Measurements from ENCODE around the gene RPS15.

- TF ChIP-seq, protein P1, sequence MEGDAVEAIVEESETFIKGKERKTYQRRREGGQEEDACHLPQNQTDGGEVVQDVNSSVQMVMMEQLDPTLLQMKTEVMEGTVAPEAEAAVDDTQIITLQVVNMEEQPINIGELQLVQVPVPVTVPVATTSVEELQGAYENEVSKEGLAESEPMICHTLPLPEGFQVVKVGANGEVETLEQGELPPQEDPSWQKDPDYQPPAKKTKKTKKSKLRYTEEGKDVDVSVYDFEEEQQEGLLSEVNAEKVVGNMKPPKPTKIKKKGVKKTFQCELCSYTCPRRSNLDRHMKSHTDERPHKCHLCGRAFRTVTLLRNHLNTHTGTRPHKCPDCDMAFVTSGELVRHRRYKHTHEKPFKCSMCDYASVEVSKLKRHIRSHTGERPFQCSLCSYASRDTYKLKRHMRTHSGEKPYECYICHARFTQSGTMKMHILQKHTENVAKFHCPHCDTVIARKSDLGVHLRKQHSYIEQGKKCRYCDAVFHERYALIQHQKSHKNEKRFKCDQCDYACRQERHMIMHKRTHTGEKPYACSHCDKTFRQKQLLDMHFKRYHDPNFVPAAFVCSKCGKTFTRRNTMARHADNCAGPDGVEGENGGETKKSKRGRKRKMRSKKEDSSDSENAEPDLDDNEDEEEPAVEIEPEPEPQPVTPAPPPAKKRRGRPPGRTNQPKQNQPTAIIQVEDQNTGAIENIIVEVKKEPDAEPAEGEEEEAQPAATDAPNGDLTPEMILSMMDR (IDR thresholded peaks at IDR 0.05): no peak
- no peak for TF ChIP-seq POLR2A (IDR thresholded peaks at IDR 0.05; ENCODE audit: low read depth)
Observed at GRCh38 chr19:1459479-1459878, 21.3 kb downstream of the RPS15 start.

All from esophagus muscularis mucosa (tissue), 3 donors.